Measurements from ENCODE around the gene PRKACB. TPM values are rescaled to one million over a fixed set of nuclear protein-coding genes. Genes with fewer than 3 reads are reported as not detected.

Gene PRKACB
- total RNA-seq, 1 donor, result 22.1 TPM

GRCh38 chr1:84198832-84199231 lies 54.8 kb downstream of the PRKACB start:
- Histone ChIP-seq H3K79me2 (ENCODE audit: insufficient read depth, low read length) (no peaks in the 10 kb centered on the region), H3K4me1 (ENCODE audit: insufficient read depth, low read length) (no peaks in the 10 kb centered on the region), H3K4me2 (ENCODE audit: insufficient read depth, low read length) (no peak overlapping the region), H3K4me3 (ENCODE audit: insufficient read depth, low read length) (no peak overlapping the region), H3K9me3 (ENCODE audit: low read depth, low read length) (no peaks in the 10 kb centered on the region), H3K27me3 (ENCODE audit: insufficient read depth, low read length) (no peaks in the 10 kb centered on the region), H4K20me1 (ENCODE audit: insufficient read depth, low read length) (no peaks in the 10 kb centered on the region), H2AFZ (ENCODE audit: low read length) (no peak overlapping the region), H3K36me3 (ENCODE audit: insufficient read depth, low read length) (no peaks in the 10 kb centered on the region), H3K27ac (ENCODE audit: low read depth, low read length) (no peak overlapping the region)
- DNase-seq (ENCODE audit: insufficient read length, low spot score, missing footprints), result no peak
- no peak for TF ChIP-seq CTCF (IDR thresholded peaks at IDR 0.05; ENCODE audit: extremely low read depth, low read depth, low read length)

GRCh38 chr1:84199257-84199656 lies 55.2 kb downstream of the PRKACB start:
- Histone ChIP-seq H3K4me3 (ENCODE audit: insufficient read depth, low read length) (no peak overlapping the region), H3K27ac (ENCODE audit: low read depth, low read length) (no peak overlapping the region), H3K4me2 (ENCODE audit: insufficient read depth, low read length) (no peak overlapping the region), H3K4me1 (ENCODE audit: insufficient read depth, low read length) (no peaks in the 10 kb centered on the region), H3K36me3 (ENCODE audit: insufficient read depth, low read length) (no peaks in the 10 kb centered on the region), H3K79me2 (ENCODE audit: insufficient read depth, low read length) (no peaks in the 10 kb centered on the region), H3K9me3 (ENCODE audit: low read depth, low read length) (no peaks in the 10 kb centered on the region), H2AFZ (ENCODE audit: low read length) (no peak overlapping the region), H4K20me1 (ENCODE audit: insufficient read depth, low read length) (no peaks in the 10 kb centered on the region), H3K27me3 (ENCODE audit: insufficient read depth, low read length) (no peaks in the 10 kb centered on the region)
- TF ChIP-seq CTCF (IDR thresholded peaks at IDR 0.05; ENCODE audit: extremely low read depth, low read depth, low read length), result no peak
- no peak for DNase-seq (ENCODE audit: insufficient read length, low spot score, missing footprints)

GRCh38 chr1:84202126-84202525 lies 58.1 kb downstream of the PRKACB start:
- TF ChIP-seq CTCF (IDR thresholded peaks at IDR 0.05; ENCODE audit: extremely low read depth, low read depth, low read length), result no peak
- Histone ChIP-seq H3K27ac (ENCODE audit: low read depth, low read length) (no peak overlapping the region), H3K4me3 (ENCODE audit: insufficient read depth, low read length) (no peak overlapping the region)

GRCh38 chr1:84206375-84206774 lies 62.3 kb downstream of the PRKACB start:
- H3K79me2 ChIP-seq (ENCODE audit: insufficient read depth, low read length), result no peaks in the 10 kb centered on the region
- H3K4me3 ChIP-seq (ENCODE audit: insufficient read depth, low read length), result no peak overlapping the region
- H3K9me3 ChIP-seq (ENCODE audit: low read depth, low read length), result no peaks in the 10 kb centered on the region
- TF ChIP-seq CTCF (IDR thresholded peaks at IDR 0.05; ENCODE audit: extremely low read depth, low read depth, low read length), result no peak
- no peak overlapping the region for H3K27ac ChIP-seq (ENCODE audit: low read depth, low read length)
- H3K27me3 ChIP-seq (ENCODE audit: insufficient read depth, low read length), result no peaks in the 10 kb centered on the region
- H3K4me1 ChIP-seq (ENCODE audit: insufficient read depth, low read length), result no peaks in the 10 kb centered on the region
- H4K20me1 ChIP-seq (ENCODE audit: insufficient read depth, low read length), result no peaks in the 10 kb centered on the region
- no peak overlapping the region for H3K4me2 ChIP-seq (ENCODE audit: insufficient read depth, low read length)
- H2AFZ ChIP-seq (ENCODE audit: low read length), result no peak overlapping the region
- H3K36me3 ChIP-seq (ENCODE audit: insufficient read depth, low read length), result no peaks in the 10 kb centered on the region
- no peak for DNase-seq (ENCODE audit: insufficient read length, low spot score, missing footprints)

More at GRCh38 chr1:84202126-84202525, 58.1 kb downstream of the PRKACB start:
- Histone ChIP-seq H3K4me2 (ENCODE audit: insufficient read depth, low read length) (no peak overlapping the region), H2AFZ (ENCODE audit: low read length) (no peak overlapping the region), H4K20me1 (ENCODE audit: insufficient read depth, low read length) (no peaks in the 10 kb centered on the region), H3K4me1 (ENCODE audit: insufficient read depth, low read length) (no peaks in the 10 kb centered on the region), H3K27me3 (ENCODE audit: insufficient read depth, low read length) (no peaks in the 10 kb centered on the region), H3K36me3 (ENCODE audit: insufficient read depth, low read length) (no peaks in the 10 kb centered on the region), H3K9me3 (ENCODE audit: low read depth, low read length) (no peaks in the 10 kb centered on the region), H3K79me2 (ENCODE audit: insufficient read depth, low read length) (no peaks in the 10 kb centered on the region)
- DNase-seq (ENCODE audit: insufficient read length, low spot score, missing footprints), result no peak
